ENCODE measurements around the gene RPH3AL. TPM values are rescaled to one million over a fixed set of nuclear protein-coding genes. Genes with fewer than 3 reads are reported as not detected.

RPH3AL gene
- total RNA-seq, 4 donors from 2014 or later, result 9.6 to 62.4 (median 41.9) TPM

DNA sequence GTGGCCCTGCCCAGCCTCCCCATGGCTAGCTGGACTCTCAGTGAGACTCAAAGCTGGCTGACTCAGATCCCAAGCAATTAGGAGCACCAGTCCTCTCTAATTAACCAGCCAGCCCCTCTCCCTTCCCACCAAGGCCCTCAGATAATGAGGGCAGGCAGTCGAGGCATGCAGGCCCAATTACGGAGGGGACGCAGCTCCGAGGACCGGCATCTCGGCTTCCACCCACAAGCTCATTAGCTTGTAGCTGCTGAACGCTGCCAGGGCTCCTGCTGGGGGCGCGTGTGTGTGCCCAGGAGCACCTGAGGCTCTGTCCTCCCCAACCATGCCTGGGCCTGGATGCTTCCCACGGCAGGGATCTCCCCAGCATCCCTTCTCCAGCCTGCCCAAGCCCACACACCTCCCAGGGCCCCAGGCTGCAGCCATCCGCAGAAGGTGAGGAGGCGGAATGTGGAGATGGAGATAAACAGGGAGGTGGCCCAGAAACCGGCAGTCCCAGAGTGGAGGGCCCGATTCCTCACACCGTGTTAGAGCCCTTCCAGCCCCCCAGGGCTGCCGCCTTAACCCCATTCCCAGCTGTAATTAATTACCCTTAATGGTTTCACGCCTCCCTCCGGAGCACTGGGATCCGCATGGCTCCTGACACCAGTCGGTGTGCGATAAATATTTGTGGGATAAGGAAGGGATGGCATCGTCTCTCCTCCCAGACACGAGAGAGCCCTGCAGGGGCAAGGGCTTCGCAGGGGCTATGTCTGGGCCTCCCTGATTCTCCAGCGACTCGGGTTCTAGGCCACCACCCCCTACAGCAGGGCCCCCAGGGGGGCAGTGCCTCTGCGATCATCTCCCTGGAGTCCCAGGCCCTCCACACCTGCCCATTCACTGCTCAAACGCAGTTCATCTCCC is 42.2 kb downstream of the RPH3AL start:
- H3K4me1 ChIP-seq, result no peaks in the 10 kb centered on the region
- no peak for DNase-seq (ENCODE audit: low spot score in 2 of 2)
- H3K9me3 ChIP-seq, result no peaks in the 10 kb centered on the region
- no peaks in the 10 kb centered on the region for H3K36me3 ChIP-seq
- peaks cover 0 to 4% of the 10 kb centered on the region in 2 donors for H3K27me3 ChIP-seq
- no peak overlapping the region for H3K4me3 ChIP-seq
- WGBS, 2 donors, result 65 to 72% methylated on average over 27 of the region's 28 CpGs
- H3K27ac ChIP-seq, result no peak overlapping the region
- no peak for TF ChIP-seq POLR2A (IDR thresholded peaks at IDR 0.05)
- no peak for TF ChIP-seq EP300 (IDR thresholded peaks at IDR 0.05)
- TF ChIP-seq, protein P1, sequence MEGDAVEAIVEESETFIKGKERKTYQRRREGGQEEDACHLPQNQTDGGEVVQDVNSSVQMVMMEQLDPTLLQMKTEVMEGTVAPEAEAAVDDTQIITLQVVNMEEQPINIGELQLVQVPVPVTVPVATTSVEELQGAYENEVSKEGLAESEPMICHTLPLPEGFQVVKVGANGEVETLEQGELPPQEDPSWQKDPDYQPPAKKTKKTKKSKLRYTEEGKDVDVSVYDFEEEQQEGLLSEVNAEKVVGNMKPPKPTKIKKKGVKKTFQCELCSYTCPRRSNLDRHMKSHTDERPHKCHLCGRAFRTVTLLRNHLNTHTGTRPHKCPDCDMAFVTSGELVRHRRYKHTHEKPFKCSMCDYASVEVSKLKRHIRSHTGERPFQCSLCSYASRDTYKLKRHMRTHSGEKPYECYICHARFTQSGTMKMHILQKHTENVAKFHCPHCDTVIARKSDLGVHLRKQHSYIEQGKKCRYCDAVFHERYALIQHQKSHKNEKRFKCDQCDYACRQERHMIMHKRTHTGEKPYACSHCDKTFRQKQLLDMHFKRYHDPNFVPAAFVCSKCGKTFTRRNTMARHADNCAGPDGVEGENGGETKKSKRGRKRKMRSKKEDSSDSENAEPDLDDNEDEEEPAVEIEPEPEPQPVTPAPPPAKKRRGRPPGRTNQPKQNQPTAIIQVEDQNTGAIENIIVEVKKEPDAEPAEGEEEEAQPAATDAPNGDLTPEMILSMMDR (IDR thresholded peaks at IDR 0.05), result no peak

DNA sequence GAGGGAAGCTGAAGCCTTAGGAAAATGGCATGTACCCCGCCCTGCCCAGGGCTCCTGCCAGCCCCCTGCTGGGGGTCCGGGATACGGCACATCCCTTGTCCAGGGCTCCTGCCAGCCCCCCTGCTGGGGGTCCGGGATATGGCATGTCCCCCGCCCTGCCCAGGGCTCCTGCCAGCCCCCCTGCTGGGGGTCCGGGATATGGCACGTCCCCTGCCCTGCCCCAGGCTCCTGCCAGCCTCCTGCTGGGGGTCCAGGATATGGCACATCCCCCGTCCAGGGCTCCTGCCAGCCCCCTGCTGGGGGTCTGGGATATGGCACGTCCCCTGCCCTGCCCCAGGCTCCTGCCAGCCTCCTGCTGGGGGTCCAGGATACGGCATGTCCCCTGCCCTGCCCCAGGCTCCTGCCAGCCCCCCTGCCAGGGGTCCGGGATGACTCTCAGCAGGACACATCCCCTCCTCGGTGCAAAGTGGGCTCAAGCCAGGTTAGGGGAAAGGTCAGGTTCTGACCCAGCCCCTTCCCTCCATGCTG is 43.2 kb downstream of the RPH3AL start:
- 36 to 48% methylated on average over 8 to 10 of the region's 12 CpGs for WGBS, 2 donors
- Histone ChIP-seq H3K9me3 (no peaks in the 10 kb centered on the region), H3K27ac (no peak overlapping the region), H3K4me3 (no peak overlapping the region), H3K27me3 (peaks cover 0 to 4% of the 10 kb centered on the region in 2 donors), H3K4me1 (peaks cover 0 to 3% (median 0%) of the 10 kb centered on the region in 4 donors), H3K36me3 (no peaks in the 10 kb centered on the region)
- DNase-seq (ENCODE audit: low spot score in 2 of 2), result no peak
- TF ChIP-seq EP300 (IDR thresholded peaks at IDR 0.05), result no peak
- TF ChIP-seq, protein P1 (IDR thresholded peaks at IDR 0.05), result peak in 1 of 5 experiments; percentile 11

DNA sequence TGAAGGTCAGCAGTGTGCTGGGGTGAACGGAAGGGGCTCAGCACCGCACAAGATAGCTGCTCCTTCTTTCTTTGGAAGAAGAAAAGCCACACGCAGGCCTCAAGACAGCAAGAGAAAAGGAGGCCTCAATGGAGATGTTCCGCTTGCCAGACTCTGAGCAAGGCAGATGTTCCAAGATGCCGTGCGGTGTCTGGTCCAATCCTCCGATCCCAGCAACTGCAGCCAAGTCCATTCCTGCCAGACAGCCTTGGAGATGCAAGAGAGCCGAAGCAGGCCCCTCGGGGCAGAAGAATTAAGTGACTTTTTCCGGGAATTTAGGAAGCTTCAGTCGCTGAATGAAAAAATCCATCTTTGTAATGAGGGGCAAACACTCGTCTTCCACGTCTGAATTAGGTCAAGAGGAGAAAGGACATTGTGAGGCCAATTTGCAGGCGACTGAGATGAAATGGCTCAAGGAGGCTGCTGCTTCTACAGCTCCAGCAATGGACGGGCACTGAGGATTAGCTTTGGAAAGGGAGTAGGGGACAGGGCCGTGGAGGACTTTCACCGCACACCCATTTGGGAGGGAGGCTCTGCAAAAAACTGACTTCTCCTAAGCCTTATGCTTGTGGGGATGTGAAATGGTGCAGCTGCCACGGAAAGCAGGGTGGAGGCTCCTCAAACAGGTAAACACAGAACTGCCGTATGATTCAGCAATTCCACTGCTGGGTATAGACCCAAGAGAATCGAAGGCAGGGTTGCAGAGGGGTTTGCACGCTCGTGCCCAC is 44.7 kb downstream of the RPH3AL start:
- peak in 1 of 2 donors; percentile 23 for DNase-seq (ENCODE audit: low spot score in 2 of 2)
- no peaks in the 10 kb centered on the region for H3K9me3 ChIP-seq
- 43 to 52% methylated on average over 22 of the region's 22 CpGs for WGBS, 2 donors
- no peak overlapping the region for H3K27ac ChIP-seq
- H3K36me3 ChIP-seq, result no peaks in the 10 kb centered on the region
- H3K4me3 ChIP-seq, result no peak overlapping the region
- TF ChIP-seq, protein P1 (IDR thresholded peaks at IDR 0.05), result no peak
- TF ChIP-seq EP300 (IDR thresholded peaks at IDR 0.05) (no peak), POLR2A (IDR thresholded peaks at IDR 0.05) (no peak)
- peaks cover 0 to 4% of the 10 kb centered on the region in 2 donors for H3K27me3 ChIP-seq
- H3K4me1 ChIP-seq, result peaks cover 0 to 7% (median 0%) of the 10 kb centered on the region in 4 donors

DNA sequence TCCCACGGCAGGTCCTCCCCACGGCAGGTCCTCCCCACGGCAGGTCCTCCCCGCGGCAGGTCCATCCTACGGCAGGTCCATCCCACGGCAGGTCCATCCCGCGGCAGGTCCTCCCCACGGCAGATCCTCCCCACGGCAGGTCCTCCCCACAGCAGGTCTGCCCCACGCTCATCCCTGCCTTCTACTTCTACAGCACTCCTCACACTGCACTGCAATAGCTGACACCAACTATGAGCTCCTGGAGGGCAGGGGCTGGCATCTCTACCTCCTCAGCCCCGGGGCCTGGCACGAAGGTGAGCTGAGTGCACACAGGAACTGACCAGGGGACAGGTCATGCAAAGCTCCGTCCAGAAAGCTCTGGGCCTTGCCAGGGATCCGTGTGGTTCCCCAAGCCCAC is 45.3 kb downstream of the RPH3AL start:
- no peak for DNase-seq (ENCODE audit: low spot score in 2 of 2)
- no peak overlapping the region for H3K27ac ChIP-seq
- no peaks in the 10 kb centered on the region for H3K36me3 ChIP-seq
- no peaks in the 10 kb centered on the region for H3K9me3 ChIP-seq
- H3K4me3 ChIP-seq, result no peak overlapping the region
- H3K4me1 ChIP-seq, result peaks cover 0 to 7% (median 0%) of the 10 kb centered on the region in 4 donors
- H3K27me3 ChIP-seq, result peaks cover 0 to 4% of the 10 kb centered on the region in 2 donors
- TF ChIP-seq, protein P1 (IDR thresholded peaks at IDR 0.05), result no peak
- TF ChIP-seq EP300 (IDR thresholded peaks at IDR 0.05) (no peak), POLR2A (IDR thresholded peaks at IDR 0.05) (no peak)
- 77 to 85% methylated on average over 12 to 16 of the region's 16 CpGs for WGBS, 2 donors

All from tibial nerve (tissue), 4 donors.